Measurements from ENCODE around the gene ZNF436. TPM values are rescaled to one million over a fixed set of nuclear protein-coding genes. Genes with fewer than 3 reads are reported as not detected.
A peak's percentile ranks its signal among the peaks of the same experiment; 100 is the strongest.

ZNF436 gene
- total and polyA plus RNA-seq, 9 of the 15 experiments (the other 6 are each of a cell fraction or from before 2014, with no cell fraction given): 2.1 to 11.3 (median 6.8) TPM

- TF ChIP-seq NFE2L1 (tag; IDR thresholded peaks at IDR 0.05; ENCODE audit: borderline replicate concordance, low read depth): no peak
- TF ChIP-seq RFX7 (CRISPR knock-in tag; IDR thresholded peaks at IDR 0.05): no peak
- TF ChIP-seq MEF2A (IDR thresholded peaks at IDR 0.05; ENCODE audit: control insufficient read depth, low read depth, low read length): no peak
- TF ChIP-seq BCL6 (CRISPR knock-in tag; IDR thresholded peaks at IDR 0.05): no peak
- TF ChIP-seq SRSF9 (IDR thresholded peaks at IDR 0.05; ENCODE audit: borderline replicate concordance, low read depth, low read length): no peak
- TF ChIP-seq XRCC4 (IDR thresholded peaks at IDR 0.05; ENCODE audit: extremely low read depth, insufficient read depth, insufficient read length): no peak
- no peak for TF ChIP-seq ZNF551 (CRISPR knock-in tag; IDR thresholded peaks at IDR 0.05)
- TF ChIP-seq, protein P1, sequence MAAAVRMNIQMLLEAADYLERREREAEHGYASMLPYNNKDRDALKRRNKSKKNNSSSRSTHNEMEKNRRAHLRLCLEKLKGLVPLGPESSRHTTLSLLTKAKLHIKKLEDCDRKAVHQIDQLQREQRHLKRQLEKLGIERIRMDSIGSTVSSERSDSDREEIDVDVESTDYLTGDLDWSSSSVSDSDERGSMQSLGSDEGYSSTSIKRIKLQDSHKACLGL (CRISPR knock-in tag; IDR thresholded peaks at IDR 0.05; ENCODE audit: borderline replicate concordance, poor library complexity, severe bottlenecking): no peak
- TF ChIP-seq ZNF239 (CRISPR knock-in tag; IDR thresholded peaks at IDR 0.05): peak; percentile 55; the same call in 1 of the 2 replicates
- peak; percentile 73 for TF ChIP-seq FOSL1 (tag; conservative IDR thresholded peaks at IDR 0.05)
- TF ChIP-seq, protein P2, sequence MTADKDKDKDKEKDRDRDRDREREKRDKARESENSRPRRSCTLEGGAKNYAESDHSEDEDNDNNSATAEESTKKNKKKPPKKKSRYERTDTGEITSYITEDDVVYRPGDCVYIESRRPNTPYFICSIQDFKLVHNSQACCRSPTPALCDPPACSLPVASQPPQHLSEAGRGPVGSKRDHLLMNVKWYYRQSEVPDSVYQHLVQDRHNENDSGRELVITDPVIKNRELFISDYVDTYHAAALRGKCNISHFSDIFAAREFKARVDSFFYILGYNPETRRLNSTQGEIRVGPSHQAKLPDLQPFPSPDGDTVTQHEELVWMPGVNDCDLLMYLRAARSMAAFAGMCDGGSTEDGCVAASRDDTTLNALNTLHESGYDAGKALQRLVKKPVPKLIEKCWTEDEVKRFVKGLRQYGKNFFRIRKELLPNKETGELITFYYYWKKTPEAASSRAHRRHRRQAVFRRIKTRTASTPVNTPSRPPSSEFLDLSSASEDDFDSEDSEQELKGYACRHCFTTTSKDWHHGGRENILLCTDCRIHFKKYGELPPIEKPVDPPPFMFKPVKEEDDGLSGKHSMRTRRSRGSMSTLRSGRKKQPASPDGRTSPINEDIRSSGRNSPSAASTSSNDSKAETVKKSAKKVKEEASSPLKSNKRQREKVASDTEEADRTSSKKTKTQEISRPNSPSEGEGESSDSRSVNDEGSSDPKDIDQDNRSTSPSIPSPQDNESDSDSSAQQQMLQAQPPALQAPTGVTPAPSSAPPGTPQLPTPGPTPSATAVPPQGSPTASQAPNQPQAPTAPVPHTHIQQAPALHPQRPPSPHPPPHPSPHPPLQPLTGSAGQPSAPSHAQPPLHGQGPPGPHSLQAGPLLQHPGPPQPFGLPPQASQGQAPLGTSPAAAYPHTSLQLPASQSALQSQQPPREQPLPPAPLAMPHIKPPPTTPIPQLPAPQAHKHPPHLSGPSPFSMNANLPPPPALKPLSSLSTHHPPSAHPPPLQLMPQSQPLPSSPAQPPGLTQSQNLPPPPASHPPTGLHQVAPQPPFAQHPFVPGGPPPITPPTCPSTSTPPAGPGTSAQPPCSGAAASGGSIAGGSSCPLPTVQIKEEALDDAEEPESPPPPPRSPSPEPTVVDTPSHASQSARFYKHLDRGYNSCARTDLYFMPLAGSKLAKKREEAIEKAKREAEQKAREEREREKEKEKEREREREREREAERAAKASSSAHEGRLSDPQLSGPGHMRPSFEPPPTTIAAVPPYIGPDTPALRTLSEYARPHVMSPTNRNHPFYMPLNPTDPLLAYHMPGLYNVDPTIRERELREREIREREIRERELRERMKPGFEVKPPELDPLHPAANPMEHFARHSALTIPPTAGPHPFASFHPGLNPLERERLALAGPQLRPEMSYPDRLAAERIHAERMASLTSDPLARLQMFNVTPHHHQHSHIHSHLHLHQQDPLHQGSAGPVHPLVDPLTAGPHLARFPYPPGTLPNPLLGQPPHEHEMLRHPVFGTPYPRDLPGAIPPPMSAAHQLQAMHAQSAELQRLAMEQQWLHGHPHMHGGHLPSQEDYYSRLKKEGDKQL (CRISPR knock-in tag; IDR thresholded peaks at IDR 0.05; ENCODE audit: borderline replicate concordance): no peak
- no peak for TF ChIP-seq KDM1A (IDR thresholded peaks at IDR 0.05)
- 0 out of 2 replicates have a peak, but pooled peaks have one; percentile 3 for TF ChIP-seq EP300 (IDR thresholded peaks at IDR 0.05; ENCODE audit: low read length)
- no peak for TF ChIP-seq KLF16 (IDR thresholded peaks at IDR 0.05)
- TF ChIP-seq ZNF212 (CRISPR knock-in tag; IDR thresholded peaks at IDR 0.05): peak; percentile 90; the same call in 1 of the 2 replicates
- peak; percentile 72; the same call in 1 of the 2 replicates for TF ChIP-seq E2F3 (CRISPR knock-in tag; IDR thresholded peaks at IDR 0.05)
- TF ChIP-seq ZEB2 (IDR thresholded peaks at IDR 0.05): no peak
- TF ChIP-seq CBFA2T2 (conservative IDR thresholded peaks at IDR 0.05): no peak; the same call in 1 of the 2 replicates
- TF ChIP-seq POLR2B (IDR thresholded peaks at IDR 0.05; ENCODE audit: low read depth, partially characterized antibody): peak; percentile 74
- TF ChIP-seq TARDBP (IDR thresholded peaks at IDR 0.05): peak; percentile 62; the same call in 1 of the 2 replicates
- 0 out of 2 replicates have a peak, but pooled peaks have one; percentile 34 for TF ChIP-seq JUNB (CRISPR knock-in tag; conservative IDR thresholded peaks at IDR 0.05)
- no peak for TF ChIP-seq ZNF274 (IDR thresholded peaks at IDR 0.05; ENCODE audit: borderline replicate concordance, low read depth, low read length)
- TF ChIP-seq ZNF311 (CRISPR knock-in tag; IDR thresholded peaks at IDR 0.05): 0 out of 2 replicates have a peak, but pooled peaks have one; percentile 40
- peak; percentile 61; the same call in 1 of the 2 replicates for TF ChIP-seq ZFPM2 (CRISPR knock-in tag; IDR thresholded peaks at IDR 0.05)
- TF ChIP-seq SMC3 (conservative IDR thresholded peaks at IDR 0.05; ENCODE audit: insufficient read depth, low read depth, low read length): peak; percentile 27; the same call in 1 of the 2 replicates
These were observed 888 bp downstream of the ZNF436 start (continued) for GRCh38 chr1:23368562-23369334.
